Right ventricle myocardium inferior (tissue), 1 donor: Measurements from ENCODE around the gene SMIM38. TPM values are rescaled to one million over a fixed set of nuclear protein-coding genes. Genes with fewer than 3 reads are reported as not detected.

Experiments used
- ATAC-seq: fragments of 200-7000 bp; cut with Tn5 transposase; one replicate; pipeline ENCODE4 v1.9.1; 2020; ENCODE audit warnings: mild to moderate bottlenecking, moderate library complexity
- DNase-seq: peaks from one replicate; pipeline ENCODE4 v3.0.0; 2021; ENCODE audit errors: missing footprints
- intact Hi-C: fragments of 100-400 bp; cut with DNase I; formaldehyde crosslinking; loops from one replicate; pipeline ENCODE4 v1.11.0; 2022
- total RNA-seq: library from RNA; stranded (reverse); fragmentation: NEBNext Ultra II Directional; extraction: Animal tissue kit (Norgen Biotek cat#: 25700); gene quantifications from one replicate; pipeline ENCODE4 v1.2.1, GENCODE V29; 2021
- donor health status: DM: no; HTN: yes; CAD: no; lungs with severe emphysema.

SMIM38 gene
- total RNA-seq, 1 donor from 2014 or later: 0.11 TPM

DNA sequence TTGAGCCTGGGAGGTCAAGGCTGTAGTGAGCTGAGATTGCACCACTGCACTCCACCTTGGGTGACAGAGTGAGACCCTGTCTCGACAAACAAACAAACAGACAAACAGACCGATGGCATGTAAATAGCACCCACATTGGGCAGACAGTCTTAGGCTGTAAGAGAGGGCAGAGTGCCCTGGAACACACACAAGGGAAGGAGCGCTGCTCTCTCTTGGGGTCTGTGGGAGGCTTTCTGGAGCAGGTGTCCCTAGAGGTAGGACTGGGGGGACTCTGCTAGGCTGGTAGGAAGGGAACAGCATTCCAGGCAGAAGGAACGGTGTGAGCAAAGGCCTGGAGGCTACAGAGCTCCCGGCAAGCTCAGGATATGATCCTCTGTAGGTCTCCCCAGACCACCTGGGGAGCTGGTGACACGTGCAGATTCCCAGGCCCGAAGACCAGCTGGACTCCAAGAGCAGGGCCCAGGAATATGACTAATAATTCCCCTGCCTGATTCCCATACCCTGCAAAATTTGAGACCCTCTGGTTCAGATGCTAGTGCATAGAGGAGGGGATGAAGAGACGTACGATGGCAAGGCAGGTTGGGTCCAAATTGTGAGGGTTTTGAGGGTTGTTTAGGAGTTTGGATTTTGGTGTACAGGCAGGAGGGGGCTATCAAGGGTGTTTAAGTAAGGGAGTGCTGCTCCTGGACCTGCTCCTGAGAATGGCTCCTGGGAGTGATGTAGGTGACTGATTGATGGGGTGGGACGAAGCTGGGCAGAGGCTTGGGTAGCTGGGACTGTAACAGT, 11.6 kb downstream of the SMIM38 start:
- ATAC-seq (no peak), DNase-seq (no peak)
- intact Hi-C loops: no loop called here

DNA sequence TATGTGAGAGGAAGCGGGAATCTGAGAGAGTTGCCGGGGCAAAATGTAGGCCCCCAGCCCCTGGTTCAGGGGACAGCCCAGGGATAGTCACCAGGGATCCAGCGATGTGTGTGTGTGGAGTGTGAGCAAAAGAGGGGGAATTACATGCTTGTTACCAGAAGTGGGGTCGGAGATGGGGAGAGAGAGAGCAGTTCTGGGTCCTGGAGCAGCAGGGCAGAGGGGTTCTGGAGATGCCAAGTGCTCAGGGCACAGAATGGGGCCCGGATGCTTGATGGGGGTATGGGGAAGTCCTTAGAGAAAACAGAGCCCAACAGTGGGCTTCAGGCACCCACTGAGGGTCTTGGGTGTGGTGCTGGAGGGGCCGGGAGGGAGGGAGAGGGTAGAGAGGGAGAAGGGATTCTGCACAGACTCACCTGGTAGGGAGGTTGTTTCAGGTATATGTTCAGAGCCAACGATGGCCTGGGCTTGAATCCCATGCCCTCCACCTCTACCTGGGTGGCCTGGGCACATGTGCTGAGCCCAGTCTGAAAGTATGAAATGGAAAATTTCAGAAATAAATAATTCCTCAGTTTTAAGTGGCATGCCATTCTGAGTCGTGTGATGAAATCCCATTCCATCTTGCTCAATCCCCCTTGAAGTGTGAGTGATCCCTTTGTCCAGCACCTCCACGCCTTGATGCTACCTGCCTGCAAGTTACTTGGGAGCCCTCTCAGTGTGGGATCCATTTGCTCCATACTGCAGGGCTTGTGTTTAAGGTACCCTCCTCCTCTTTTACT, 12.4 kb downstream of the SMIM38 start:
- intact Hi-C loops: no loop called here
- DNase-seq: no peak
- no peak for ATAC-seq

DNA sequence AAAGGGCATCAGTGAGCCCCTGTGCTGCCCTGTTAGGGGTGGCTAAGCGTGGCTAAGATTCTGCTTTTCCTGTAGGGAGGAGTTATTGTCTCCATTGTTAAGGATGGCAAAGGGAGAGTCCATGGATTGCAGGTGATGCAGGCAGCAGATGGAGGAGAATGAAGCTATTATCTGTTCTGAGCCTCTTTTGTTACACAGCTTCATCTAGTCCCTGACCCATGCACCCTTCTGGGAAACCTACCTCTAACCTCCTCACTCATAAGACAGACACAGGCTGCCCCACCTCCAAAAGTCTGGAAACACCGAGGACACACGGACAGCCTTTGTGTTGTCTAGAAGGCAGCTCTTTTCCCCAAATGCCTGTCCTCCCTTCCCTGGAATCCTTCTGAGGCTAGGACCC, 13.7 kb downstream of the SMIM38 start:
- intact Hi-C loops: no loop called here
- no peak for ATAC-seq
- no peak for DNase-seq

DNA sequence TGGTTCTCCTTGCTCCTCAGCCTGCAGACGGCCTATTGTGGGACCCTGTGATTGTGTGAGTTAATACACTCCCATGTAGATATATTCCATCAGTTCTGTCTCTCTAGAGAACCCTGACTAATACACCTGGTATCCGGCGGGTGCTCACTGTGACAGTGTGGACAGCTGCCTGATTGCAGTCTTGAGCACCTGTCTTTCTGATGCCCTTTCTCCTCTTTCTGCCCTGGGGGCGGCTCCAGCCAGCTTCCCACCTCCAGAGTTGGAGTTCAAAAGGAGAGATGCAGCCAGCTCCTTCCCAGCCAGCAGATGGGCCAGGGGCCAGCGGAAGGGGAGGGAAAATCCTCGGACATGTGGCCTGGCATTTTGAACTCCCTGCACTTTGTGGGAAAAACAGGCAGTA, 15.0 kb downstream of the SMIM38 start:
- no peak for ATAC-seq
- no peak for DNase-seq
- intact Hi-C loops: no loop called here

DNA sequence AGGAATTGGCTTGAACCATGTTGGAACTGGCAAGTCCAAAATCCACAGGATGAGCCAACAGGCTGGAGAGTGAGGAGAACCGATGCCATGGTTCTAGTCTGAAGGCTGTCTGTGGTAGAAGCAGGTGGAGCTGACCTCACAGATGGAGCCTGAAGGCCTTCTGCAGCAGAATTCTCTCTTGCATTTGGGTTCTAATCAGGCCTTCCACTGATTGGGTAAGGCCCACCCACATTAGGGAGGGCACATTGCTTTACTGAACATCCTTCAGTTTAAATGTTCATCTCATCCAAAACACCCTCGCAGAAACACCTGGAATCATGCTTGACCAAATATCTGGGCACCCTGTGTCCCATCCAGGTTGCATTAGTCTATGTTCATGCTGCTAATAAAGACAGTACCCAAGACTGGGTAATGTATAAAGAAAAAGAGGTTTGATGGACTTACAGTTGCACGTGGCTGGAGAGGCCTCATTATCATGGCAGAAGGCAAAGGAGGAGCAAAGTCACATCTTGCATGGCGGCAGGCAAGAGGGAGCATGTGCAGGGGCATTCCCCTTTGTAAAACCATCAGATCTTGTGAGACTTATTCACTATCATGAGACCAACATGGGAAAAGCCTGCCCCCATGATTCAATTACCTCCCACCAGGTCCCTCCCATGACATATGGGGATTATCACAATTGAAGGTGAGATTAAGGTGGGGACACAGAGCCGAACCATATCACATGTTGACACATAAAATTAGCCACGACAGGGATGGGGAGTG, 15.9 kb downstream of the SMIM38 start:
- ATAC-seq (no peak), DNase-seq (no peak)
- intact Hi-C loops: no loop called here

DNA sequence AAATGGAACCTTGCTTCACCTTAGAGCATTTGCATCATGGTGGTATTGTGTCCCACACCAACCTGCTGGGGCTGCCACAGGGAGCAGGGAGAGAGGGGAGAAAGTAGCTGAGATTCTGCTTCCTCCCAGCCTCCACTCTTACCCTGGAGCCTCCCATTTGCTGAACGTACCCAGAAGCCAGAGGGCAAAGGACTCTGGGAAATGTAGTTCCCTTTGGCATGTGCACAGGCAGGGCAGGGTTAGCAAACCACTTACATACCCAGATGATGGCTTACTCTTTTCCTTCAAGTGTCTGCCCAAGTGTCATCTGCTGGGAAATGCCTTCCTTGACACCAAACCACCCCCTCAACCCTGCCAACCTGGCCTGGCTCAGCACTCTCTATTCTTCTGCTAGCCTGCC, 16.9 kb downstream of the SMIM38 start:
- DNase-seq (no peak), ATAC-seq (no peak)
- intact Hi-C loops: no loop called here

DNA sequence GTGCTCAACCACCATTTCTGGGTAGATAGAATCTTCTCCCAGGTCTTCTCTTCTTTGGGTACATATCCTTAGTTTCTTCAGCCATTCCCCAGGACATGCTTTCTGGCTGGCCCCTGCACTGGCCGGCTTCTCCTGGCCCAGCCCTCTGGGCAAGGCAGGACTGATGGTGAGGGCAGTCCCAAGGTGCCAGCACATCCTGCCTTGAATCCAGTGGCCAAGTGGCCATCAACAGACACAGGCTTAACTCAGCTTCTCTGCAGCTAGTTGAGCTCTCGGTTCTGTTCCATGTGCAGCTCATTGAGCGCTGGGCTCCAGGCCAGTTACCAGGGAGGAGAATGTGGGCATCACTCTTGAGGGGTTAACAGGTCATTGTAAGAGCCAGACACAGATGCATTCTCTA, 17.6 kb downstream of the SMIM38 start:
- intact Hi-C loops: no loop called here
- no peak for DNase-seq
- ATAC-seq: no peak

DNA sequence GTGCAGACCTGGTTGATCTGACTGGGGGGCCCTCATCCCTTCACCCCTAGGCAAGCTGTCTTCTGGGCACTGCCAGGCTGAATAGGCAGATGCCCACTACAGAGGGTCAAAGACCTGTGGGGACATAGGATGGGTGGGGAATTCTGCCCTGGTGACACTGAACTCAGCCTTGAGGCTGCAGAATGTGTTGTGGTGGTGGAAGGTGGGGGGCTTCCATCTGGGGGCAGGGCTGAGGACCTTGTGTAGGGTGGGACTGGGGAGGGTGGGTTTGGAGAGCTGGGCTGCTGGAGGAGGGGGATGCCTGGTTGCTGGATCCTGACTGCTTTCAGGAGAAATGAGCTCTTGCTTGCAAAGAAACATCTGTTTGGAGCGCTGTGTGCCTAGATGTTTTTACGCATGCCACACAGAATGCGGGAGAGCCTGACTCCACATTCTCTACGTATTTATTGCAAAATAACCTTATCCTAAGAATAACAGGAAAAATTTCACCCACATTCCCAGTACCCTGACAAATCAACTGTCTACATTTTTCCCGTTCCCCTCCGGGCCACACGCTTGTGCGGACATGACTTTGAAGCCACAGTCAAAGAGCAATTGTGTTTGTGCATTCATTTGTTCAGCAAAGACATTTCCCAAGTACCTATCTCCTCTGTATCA, 18.3 kb downstream of the SMIM38 start:
- ATAC-seq (no peak), DNase-seq (no peak)
- intact Hi-C loops: no loop called here

DNA sequence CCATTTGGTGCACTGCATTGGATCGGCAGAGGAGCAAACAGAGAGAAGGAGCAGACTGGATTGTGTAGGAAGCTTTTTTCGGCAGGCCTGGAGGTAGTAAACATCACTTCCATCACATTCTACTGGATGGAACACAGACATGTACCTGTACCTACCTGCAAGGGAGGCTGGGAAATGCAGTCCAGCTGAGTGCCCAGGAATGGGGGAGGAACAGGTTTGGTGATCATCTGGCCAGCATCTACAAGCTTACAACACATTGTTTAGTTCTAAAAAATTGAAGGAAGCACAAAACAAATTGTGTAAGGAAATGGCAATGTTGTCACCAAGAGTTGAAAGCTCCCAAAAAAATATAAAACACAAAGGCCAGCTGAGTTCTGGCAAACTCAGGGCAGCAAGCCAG, 19.1 kb downstream of the SMIM38 start:
- ATAC-seq (no peak), DNase-seq (no peak)
- intact Hi-C loops: no loop called here

DNA sequence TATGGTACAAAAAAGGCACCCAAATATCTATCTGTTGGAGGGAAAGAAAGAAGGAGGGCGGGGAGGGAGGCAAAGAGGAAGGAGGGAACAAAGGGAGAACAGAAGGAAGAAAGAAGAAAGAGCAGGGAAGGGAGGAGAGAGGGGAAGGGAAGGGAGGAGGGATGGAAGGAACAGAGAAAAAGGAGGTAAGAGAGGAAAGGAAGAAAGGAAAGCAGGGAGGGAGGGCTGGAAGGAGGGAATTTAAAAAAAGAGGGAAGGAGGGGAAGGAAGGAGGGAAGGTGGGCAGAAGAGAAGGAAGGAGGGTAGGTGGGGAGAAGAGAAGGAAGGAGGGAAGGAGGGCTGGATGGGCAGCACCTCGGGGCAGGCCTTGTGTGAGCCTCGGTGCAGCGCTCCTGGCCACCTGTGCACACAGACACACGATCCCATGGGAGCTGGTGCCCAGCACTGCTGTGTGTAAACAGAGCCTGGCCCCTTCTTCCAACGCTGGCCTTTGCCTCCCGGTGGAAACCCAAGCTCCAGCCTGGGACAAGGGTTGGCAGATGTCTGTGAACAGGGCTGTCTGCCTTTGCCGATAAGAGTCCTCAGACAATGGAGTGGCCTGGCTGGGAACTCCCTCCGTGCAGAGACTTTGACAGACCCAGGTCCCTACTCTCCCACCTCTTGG, 23.2 kb downstream of the SMIM38 start:
- ATAC-seq (no peak), DNase-seq (no peak)
- intact Hi-C loops: no loop called here

DNA sequence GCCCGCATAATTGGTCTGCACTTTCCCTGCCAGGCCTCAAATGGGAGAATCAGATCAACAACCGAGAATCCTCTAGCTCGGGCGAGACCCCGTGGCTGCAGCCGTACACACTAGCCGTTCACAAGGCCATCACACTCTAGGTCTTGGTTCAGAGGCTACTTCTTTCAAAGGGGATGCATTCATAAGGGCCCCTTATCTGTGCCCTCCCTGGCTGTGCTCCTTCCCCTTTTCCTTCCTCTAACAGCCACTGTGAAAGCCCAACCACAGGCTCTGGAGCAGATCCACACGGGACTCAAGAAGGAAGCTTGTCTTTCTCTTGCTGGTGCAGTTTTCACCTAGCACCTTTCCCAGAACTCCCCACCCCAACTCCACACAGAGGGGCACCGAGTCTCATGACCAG, 24.5 kb downstream of the SMIM38 start:
- ATAC-seq: no peak

DNA sequence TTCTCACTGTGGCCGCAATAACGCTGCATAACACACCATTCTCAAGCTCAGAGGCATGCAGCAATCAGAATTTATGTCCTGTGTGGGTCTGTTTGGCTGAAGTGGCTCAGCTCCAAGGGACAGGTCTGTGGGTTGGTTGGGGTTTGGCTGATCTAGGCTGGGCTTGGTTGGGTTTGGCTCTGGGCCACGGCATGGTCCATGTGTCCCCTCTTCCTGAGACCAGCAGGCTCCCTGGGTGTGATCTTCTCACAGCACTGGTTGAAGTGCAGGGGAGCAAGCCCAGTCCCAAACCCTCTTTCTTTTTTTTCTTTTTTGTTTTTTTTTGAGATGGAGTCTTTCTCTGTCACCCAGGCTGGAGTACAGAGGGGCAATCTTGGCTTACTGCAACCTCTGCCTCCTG, 25.0 kb downstream of the SMIM38 start:
- DNase-seq: no peak
- intact Hi-C loops: no loop called here
- ATAC-seq: no peak

More for the DNA sequence above, 24.5 kb downstream of the SMIM38 start:
- no peak for DNase-seq
- intact Hi-C loops: no loop called here

DNA sequence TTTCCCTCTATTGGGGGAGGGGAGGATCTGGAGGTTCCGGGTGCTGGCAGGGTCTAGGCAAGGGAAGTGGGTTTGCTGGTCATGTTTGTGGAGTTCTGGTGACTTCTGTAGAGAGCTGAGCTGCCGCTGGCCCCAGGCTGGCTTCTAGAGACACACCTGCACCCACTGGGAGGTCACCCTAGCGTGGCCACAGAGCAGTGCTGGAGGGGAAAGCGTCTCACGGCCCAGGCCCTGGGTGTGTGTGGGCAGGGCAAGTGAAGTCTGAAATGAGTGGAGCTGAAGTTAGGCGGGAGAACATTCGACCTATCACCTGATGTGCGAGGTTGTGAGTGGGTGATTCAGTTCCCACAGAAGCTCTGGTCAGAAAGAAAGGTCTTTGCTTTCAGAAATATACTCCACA, 27.9 kb downstream of the SMIM38 start:
- ATAC-seq: no peak
- no peak for DNase-seq
- intact Hi-C loops: no loop called here

DNA sequence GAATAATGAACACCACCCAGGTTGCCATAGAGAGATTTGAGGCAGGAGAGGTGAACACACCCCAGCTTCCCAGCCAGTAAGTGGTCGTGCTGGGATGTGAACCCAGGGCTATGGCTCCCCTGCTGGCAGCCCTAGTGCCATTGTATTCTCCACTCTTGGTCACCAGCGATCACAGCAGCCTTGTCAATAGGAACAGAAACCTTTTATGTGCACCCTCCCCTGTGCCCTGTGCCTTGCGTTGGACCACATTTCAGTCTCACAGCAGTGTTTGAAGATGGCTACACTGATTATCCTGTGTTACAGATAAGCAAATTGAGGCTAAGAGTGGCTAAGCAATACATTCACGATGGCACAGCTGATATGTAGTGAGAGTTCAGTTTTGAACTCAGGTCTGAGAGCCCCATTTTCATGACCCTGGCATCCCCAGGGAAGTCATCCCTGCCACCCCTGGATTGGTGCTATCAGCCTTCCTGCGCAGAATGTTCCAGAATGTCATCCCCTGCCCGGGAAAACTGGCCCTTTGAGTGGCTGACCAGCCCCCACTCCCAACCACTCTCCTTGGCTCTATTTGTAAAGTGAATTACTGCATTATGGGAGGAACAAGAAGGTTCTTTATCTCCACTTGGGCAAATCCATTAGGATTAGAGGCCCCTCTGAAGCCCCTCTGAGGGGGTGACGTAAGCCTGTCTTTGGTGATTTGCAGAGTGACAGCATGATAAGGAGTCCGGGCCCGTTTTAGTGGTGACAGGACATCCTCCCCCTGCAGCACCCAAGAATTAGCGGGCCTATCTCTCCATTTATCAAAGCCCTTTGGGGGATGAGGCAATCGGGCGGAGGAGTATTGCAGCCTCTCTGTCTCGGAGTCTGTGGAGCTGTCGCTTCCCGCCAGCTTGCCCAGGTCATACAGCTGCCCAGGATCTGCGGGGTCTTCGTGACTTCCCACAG, 30.9 kb downstream of the SMIM38 start:
- DNase-seq (no peak), ATAC-seq (no peak)
- intact Hi-C loops: no loop called here

DNA sequence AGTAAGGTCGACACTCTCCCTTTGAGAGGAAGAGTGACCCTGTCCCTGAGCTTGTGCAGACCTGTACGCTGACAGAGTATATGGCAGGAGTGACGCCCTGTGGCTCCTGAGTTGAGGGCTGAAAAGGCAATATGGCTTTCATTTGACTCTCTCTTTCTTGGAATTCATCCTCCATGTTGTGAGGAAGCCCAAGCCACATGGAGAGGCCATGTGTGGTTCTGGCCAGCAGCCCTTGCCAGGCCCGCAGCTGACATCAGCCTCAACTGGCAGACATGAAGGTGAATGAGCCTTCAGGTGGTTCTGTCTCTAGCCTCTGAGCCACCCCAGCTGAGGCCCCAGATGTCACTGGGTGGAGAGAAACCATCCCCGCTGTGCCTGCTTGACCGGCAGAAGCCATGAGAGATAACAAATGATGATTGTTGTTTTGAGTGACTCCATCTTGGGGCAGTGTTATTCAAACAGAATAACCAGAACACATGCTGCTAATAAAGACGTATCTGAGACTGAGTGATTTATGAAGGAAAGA, 31.9 kb downstream of the SMIM38 start:
- no peak for ATAC-seq
- intact Hi-C loops: no loop called here

DNA sequence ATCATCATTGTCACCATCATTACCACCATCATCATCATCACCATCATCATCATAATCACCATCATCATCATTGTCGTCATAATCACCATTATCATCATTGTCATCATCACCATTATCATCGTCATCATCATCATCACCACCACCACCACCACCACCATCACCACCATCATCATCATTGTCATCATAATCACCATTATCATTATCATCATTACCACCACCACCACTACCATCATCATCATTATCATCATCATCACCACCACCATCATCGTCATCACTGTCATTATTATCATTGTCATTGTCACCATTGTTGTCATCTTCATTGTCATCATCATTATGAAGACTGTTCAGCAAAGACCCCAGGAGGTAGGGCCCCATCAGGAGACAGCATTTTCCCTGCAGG, 33.3 kb downstream of the SMIM38 start:
- DNase-seq: no peak
- no peak for ATAC-seq
- intact Hi-C loops: no loop called here

More for the DNA sequence above, 31.9 kb downstream of the SMIM38 start:
- no peak for DNase-seq

DNA sequence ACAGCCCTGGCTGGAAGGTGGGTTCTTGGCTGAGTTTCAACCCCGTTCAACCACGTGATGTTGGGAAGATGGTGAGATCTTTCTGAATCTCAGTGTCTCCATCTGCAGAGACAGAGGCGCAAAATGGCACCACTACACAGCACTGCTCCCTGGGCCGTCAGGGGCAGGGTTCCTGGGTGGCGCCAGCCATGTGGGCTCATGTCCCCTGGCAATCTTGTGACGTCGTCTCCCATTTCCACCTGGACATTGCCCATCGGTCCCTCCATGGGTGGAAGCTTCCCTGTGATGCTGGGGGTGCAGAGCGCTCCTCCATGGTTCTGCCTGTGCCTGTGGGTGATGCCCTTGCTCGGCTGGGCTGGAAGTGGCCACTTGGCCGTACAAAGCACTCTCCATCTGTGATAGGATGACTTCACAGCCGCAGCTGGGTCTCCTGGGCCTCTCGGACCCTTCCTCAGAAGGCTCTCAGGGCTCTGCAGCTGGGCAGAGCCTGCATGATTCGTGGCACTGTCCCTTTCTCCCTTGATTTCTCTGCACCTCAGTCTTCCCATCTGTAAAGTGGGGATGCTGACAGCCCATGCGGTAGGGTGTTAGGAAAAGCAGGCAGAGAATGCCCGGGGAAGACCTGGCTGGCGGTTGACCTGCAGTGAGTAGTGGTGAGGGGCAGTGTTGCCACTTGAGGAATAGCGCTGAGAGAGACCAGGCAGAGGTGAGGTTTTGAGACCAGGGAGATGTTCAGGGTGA, 35.2 kb downstream of the SMIM38 start:
- ATAC-seq (no peak), DNase-seq (no peak)
- intact Hi-C loops: no loop called here
